ENCODE measurements around the gene CCM2. TPM values are rescaled to one million over a fixed set of nuclear protein-coding genes. Genes with fewer than 3 reads are reported as not detected.

The CCM2 gene
- total RNA-seq, 1 donor, result 41.9 TPM

- no peak for DNase-seq (ENCODE audit: low read depth)
- no peak overlapping the region for H3K4me3 ChIP-seq (ENCODE audit: low read depth, low read length)
- TF ChIP-seq CTCF (IDR thresholded peaks at IDR 0.05; ENCODE audit: insufficient read depth, low read depth, low read length), result no peak
These were observed 118.3 kb downstream of the CCM2 start for GRCh38 chr7:45118292-45118691.

GRCh38 chr7:45118889-45119331 is 118.9 kb downstream of the CCM2 start:
- DNase-seq (ENCODE audit: low read depth), result no peak
- no peak overlapping the region for H3K4me3 ChIP-seq (ENCODE audit: low read depth, low read length)
- TF ChIP-seq CTCF (IDR thresholded peaks at IDR 0.05; ENCODE audit: insufficient read depth, low read depth, low read length), result no peak

GRCh38 chr7:45119550-45119949 is 119.5 kb downstream of the CCM2 start:
- DNase-seq (ENCODE audit: low read depth), result no peak
- no peak overlapping the region for H3K4me3 ChIP-seq (ENCODE audit: low read depth, low read length)
- no peak for TF ChIP-seq CTCF (IDR thresholded peaks at IDR 0.05; ENCODE audit: insufficient read depth, low read depth, low read length)

- DNase-seq (ENCODE audit: low read depth), result no peak
- H3K4me3 ChIP-seq (ENCODE audit: low read depth, low read length), result no peak overlapping the region
- no peak for TF ChIP-seq CTCF (IDR thresholded peaks at IDR 0.05; ENCODE audit: insufficient read depth, low read depth, low read length)
These were observed 123.2 kb downstream of the CCM2 start for GRCh38 chr7:45122975-45123860.

GRCh38 chr7:45123913-45124710 is 124.1 kb downstream of the CCM2 start:
- no peak for TF ChIP-seq CTCF (IDR thresholded peaks at IDR 0.05; ENCODE audit: insufficient read depth, low read depth, low read length)
- no peak overlapping the region for H3K4me3 ChIP-seq (ENCODE audit: low read depth, low read length)
- no peak for DNase-seq (ENCODE audit: low read depth)

- TF ChIP-seq CTCF (IDR thresholded peaks at IDR 0.05; ENCODE audit: insufficient read depth, low read depth, low read length), result no peak
- no peak for DNase-seq (ENCODE audit: low read depth)
- no peak overlapping the region for H3K4me3 ChIP-seq (ENCODE audit: low read depth, low read length)
These were observed 125.3 kb downstream of the CCM2 start for GRCh38 chr7:45125193-45125904.

Measured in fibroblast of villous mesenchyme (primary cell).